Non-pigmented ciliary epithelial cell (primary cell): ENCODE measurements around the gene KCTD4.
"Not testable (repeated sequence)": the region's sequence is repeated elsewhere in the genome, so short reads cannot be mapped to it uniquely, and the experiment has no call there.

Experiments used
- DNase-seq: peaks from one replicate; pipeline ENCODE4 v3.0.0-alpha.2; 2010; ENCODE audit warnings: low read depth

KCTD4 gene

GRCh38 chr13:45200701-45201232 is at the start of gene KCTD4:
Gene KCTD4, minus strand, starts transcription at chr13:45201045. Its CDS starts 6,478 bp downstream, at chr13:45194567.
- no peak for DNase-seq

- no peak for DNase-seq
Observed at GRCh38 chr13:45249662-45250061, 48.8 kb upstream of the KCTD4 start.

DNA sequence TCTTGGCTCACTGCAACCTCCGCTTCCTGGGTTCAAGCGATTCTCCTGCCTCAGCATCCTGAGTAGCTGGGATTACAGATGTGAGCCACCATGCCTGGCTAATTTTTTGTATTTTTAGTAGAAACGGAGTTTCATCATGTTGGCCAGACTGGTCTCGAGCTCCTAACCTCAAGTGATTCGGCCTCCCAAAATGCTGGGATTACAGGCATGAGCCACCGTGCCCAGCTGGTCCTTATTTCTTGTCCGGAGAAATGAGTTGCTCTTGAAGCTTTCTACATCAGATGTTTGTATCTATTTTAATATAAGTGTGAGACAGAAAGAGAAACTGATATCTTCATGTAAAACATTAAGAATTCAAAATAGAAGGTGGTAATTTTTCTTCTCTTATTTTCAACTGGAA is 43.9 kb upstream of the KCTD4 start:
- not testable (repeated sequence) for DNase-seq

DNA sequence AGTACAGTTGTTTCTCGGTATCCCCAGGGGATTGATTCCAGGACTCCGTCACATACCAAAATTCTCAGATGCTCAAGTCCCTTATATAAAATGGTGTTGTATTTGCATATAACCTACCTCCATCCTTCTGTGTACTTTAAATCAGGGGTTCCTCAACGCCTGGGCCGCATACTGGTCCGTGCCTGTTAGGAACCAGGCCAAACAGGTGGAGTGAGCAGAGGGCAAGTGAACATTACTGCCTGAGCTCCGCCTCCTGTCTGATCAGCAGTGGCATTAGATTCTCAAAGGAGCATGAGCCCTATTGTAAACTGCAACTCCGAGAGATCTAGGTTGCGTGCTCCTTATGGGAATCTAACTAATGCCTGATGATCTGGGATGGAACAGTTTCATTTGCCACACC is 42.2 kb upstream of the KCTD4 start:
- DNase-seq = no peak

DNA sequence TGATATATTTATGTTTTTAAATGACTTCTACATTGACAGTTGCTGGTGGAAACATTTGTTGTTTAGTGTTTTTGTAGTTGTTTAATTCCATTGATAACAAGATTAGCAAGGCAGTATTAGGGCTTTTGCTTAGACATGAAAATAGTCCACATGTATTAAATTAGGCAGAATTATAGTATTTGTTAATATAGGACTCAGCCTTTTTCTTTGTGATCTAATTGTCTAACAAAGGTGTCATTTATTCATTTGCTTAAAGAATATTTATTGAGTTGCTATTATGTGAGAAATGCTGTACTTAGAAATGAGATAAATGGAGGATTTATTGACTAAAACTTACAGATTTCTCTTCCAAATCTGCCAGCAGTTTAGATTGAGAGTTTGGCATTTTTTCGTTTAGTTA is 41.7 kb upstream of the KCTD4 start:
- no peak for DNase-seq

- DNase-seq = no peak
Observed at GRCh38 chr13:45242070-45242469, 41.2 kb upstream of the KCTD4 start.

GRCh38 chr13:45240143-45240542 is 39.3 kb upstream of the KCTD4 start:
- DNase-seq = no peak

DNA sequence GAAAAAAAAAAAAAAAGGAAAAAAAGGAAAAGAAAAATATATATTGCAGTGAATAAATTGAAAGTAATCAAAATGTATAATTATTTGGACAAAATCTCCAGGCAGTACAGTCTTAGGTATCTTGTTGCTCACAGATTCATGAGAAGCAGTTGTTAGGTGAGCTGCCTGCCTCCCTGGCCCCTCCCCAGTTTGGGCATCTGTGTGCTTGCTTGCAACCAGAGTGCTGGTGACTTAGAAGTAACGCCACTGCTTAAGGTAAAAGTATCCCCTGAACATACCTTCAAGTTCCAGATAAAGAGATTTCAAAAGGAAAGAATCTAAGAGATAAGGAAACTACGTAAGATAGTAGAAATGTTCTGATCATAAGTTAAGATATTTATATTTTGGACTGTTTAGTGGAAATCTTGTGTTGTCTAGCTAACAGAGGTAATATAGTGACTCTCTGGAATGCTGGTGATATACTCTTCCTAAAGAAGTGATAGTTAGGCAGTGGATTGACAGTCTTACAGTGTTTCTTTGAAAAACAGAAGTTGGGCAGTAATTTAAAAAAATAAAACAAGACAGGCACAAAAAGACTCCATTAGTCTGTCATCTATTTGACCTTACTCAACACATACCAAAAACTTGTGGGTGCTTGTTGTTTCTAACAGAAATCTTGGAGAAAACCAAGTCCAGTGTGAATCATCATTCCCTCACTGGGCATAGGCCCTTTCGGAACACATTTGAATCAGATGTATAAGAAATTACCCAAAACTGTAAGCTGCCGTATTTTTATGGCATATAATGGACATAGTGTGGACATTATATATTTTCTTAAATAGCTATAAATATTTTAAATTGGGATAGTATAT is 38.3 kb upstream of the KCTD4 start:
- peak; percentile 23 for DNase-seq

DNA sequence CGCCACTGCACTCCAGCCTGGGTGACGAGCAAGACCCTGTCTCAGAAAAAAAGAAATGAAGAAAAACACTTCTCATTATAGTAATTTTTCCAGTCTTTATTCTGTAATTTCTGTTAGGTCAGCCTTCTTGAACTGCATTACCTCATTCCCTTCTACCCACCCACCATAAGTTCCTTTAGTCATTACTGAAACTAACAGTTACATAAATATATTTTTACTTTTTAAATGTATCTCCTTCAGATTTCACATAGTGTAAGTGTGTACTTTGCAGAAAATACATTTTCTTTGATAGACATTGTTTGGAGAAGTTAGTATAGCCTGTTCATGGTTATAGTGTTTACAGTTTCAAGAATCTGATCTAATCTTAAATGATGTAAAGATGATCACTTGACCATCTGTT is 31.7 kb upstream of the KCTD4 start:
- DNase-seq = no peak

DNA sequence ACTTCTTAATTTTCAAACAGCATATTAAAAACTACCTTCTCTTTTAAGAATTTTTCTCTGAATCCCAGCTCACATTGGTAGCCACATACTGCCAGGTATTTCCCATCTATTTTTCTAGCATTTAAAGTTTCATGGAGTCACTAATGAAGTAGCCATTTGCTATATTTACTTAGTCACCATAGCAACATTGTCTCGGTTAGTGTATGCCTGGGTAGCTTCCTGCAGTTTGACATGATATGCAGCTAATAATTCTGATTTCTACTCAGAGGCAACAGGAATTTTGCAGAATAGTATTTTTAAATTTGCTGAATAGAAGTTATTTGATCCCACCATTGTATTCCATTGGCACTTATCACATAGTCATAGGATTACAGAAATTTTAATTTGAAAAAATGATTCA is 30.9 kb upstream of the KCTD4 start:
- DNase-seq = no peak

DNA sequence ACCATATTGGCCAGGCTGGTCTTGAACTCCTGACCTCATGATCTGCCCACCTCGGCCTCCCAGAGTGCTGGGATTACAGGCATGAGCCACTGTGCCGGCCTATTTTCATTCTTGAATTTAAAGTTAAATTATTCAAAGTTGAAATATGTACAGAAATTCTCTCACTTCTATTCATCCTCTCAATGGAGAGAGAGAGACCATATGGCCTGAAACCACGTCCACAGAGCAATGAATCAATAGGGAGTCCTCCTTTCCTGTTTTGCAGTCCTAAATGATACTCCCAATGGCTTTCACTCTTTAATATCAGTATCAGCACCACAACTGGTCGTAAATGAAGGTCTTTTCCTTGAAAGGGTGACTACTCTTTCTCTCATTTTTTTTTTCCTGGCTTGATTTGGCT is 30.5 kb upstream of the KCTD4 start:
- DNase-seq = no peak

- DNase-seq = no peak
Observed at GRCh38 chr13:45229172-45229571, 28.3 kb upstream of the KCTD4 start.

DNA sequence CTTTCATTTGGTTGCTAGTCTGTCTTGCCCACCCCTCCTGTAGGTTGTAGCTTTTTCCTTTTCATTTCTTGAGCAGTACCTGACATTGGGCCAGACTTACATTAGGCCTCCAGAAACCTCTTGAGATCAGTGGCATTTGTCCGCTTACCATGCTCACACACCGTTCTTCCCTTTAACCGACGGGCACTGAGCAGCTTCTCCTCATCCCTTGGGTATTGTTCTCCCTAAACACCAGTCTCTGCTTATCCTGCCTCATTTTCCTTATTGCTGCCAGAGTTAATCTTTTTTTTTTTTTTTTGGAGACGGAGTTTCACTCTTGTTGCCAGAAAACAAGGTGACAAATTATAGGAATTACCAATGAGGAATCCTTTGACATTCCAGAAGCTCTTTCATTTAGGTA is 27.2 kb upstream of the KCTD4 start:
- no peak for DNase-seq

DNA sequence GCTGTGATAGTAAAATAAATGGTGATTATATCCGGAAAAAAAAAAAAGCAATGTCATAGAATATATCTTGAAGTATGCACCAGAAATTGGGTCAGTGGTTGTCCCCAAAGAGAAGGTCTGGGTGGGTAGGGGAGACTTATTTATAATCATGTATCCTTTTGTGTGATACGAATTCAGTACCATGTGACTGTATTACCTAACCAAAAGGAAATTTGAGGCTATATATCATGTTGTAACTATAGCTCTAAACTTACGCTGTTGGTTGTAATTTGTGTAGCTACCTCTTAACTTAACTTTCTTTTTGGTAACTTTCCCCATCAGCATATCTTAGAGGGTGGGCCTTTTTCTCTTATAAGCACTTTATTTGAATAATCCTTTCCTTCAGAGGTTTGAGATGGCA is 25.2 kb upstream of the KCTD4 start:
- DNase-seq = no peak

- DNase-seq = no peak
Observed at GRCh38 chr13:45225370-45225769, 24.5 kb upstream of the KCTD4 start.

DNA sequence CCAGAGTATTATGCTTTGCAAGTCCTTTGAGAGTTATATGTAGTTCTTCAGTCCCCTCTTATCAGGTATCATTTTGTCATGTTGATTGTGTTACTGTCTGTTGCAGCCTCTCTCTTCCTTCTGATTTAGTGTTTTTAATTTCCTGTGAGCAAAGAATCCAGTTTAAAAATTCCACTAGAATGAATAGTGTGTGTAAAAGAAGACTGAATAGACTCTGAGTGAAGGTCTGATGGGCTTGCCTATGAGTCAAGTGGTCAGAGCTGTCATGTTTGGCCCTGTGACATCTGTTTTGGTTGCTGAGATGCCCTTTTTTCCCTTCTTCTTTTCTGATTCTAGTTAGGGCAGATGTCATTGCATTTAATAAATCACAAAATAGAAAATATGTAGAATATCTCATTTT is 23.3 kb upstream of the KCTD4 start:
- no peak for DNase-seq

DNA sequence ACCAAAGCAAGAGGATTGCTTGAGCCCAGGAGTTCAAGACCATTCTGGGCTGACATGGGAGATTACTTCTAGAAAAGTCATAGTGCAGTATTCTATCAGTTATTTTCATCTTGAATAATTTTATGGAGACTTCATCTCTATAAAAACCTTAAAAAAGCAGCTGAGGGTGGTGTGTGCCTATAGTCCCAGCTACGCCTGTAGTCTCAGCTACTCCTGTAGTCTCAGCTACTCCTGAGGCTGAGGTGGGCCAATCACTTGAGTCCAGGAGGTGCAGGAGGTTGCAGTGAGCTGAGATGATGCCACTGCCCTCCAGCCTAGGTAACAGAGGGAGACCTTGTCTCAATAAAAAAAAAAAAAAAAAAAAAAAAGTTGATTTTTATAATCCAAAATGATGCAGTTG is 22.1 kb upstream of the KCTD4 start:
- DNase-seq = no peak

DNA sequence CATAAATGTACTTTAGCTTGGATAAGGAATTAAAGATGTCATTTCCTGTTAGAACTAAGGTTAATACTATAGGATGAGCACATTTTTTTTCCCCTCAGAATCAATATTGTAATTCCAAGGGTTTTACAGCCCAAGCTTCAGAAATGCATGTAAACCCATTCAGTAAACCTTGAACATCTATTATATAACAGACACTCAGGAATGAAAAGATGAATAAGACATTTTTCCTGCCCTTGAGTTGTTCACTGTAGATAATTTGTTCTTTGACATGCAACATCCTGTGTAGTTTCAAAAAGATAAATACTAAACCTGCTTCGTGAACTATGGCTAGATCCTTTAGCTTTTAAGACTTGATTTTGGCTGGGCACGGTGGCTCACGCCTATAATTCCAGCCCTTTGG is 21.7 kb upstream of the KCTD4 start:
- DNase-seq = no peak

- no peak for DNase-seq
Observed at GRCh38 chr13:45220403-45220802, 19.6 kb upstream of the KCTD4 start.

DNA sequence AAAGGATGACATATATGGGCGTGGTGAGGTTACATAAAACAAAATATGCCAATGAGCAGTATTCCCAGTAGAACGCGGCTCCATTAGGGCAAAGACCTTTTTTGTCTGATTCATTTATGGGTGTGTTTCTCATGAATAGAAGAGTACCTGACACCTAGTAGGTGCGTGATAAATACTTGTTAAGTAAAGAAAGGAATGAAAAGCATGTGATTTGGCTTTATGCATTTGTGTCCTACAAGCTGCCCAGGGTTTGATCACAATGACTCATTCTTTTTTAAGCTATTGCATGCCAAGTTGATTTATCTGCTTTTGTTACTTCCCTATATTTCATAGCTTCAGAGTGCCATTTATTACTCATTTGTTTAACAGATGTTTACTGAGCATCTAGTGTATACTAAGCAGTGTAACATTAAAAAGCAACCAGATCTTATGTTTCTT is 19.1 kb upstream of the KCTD4 start:
- peak; percentile 30 for DNase-seq

- DNase-seq = no peak
Observed at GRCh38 chr13:45219123-45219891, 18.5 kb upstream of the KCTD4 start.

- DNase-seq = no peak
Observed at GRCh38 chr13:45218689-45219088, 17.8 kb upstream of the KCTD4 start.

GRCh38 chr13:45216193-45216592 is 15.3 kb upstream of the KCTD4 start:
- no peak for DNase-seq
